SKM-1 (cell line): Measurements from ENCODE around the gene ZNF184.
"Not testable (repeated sequence)": the region's sequence is repeated elsewhere in the genome, so short reads cannot be mapped to it uniquely, and the experiment has no call there.

ENCODE experiments used
- DNase-seq: peaks from one replicate; lab custom pipeline; 2025; ENCODE audit not compliant: unreplicated experiment; lab: John Stamatoyannopoulos, UW

The ZNF184 gene

DNA sequence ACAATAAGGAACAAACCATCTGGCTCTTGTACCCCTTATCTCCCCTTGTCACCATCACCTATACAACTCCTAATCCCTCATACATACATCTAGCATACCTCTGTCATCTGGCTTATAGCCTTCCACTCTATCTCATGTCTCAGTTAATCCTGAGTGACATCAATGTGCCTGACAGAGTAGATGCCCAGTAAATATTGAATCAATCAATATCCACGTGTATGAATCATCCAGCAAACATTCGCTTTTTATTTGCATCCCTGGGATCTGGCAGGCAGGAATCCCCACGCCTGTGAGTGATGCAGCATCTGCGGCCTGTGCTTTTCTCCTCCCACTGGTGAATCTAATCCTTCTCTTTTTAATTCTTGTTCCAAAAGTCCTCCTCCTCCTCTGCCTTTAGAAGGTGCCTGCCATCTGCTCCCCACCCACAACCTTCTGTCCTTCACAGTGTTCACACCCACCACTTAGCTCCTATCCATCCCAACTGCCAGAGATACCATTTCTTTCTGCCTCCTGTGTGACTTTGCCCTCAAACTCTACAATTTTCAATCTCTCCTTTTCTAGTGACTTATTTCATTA is 46.8 kb downstream of the ZNF184 start:
- no peak for DNase-seq

DNA sequence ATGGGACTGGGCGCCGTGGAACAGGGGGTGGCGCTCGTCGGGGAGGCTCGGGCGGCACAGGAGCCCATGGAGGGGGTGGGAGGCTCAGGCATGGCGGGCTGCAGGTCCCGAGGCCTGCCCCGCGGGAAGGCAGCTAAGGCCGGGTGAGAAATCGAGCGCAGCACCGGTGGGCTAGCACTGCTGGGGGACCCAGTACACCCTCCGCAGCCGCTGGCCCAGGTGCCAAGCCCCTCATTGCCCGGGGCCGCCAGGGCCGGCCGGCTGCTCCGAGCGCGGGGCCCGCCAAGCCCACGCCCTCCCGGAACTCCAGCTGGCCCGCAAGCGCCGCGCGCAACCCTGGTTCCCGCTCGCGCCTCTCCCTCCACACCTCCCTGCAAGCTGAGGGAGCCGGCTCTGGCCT is 48.1 kb downstream of the ZNF184 start:
- DNase-seq: not testable (repeated sequence)

DNA sequence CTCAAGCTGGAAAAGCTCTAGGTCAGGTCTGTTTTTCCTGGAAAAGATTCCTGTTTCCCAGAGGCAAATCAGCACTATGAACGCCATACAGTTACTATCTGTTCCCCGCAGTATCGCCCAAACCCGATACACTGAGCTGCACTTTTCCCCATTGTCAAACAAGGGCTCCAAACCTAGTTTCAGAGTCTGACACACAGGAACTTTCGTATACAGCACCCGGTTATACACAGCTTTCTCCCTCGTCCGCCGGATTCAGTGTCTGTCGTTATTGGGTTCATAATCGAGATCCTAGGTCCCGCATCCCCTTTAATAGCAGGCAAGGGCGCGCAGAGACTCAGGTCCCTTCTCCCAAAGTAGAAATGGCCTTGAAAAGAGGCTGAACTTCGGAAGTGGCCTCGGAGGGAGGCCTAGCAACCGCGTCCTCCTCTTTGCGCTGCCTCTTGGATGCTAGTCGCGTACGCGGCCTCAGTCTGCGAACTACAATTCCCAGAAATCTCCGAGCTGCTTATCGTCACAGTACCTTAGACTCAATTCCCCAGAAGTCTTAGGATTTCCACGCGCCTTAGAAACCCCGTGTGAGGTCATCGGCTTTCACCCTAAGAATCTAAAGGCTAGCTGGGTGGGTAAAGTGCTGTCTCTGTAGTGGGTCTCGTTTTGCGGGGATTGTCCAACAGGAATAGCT is 50.1 kb downstream of the ZNF184 start:
- no peak for DNase-seq

DNA sequence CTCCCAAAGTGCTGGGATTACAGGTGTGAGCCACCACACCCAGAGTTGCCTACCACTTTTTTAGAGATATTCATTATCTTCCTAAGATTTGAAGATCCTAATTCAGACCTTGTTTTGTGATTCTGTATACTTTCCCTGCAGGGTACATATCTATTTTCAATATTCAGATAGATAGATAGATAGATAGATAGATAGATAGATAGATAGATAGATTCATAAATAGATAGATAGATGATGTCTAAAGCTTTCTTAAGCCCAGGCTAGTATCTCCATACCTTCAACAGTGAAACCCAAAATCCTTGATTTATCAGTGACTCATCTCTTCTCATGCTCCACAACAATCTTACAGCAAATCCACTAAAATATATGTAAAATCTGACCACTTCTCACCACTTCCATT is 53.5 kb downstream of the ZNF184 start:
- no peak for DNase-seq

DNA sequence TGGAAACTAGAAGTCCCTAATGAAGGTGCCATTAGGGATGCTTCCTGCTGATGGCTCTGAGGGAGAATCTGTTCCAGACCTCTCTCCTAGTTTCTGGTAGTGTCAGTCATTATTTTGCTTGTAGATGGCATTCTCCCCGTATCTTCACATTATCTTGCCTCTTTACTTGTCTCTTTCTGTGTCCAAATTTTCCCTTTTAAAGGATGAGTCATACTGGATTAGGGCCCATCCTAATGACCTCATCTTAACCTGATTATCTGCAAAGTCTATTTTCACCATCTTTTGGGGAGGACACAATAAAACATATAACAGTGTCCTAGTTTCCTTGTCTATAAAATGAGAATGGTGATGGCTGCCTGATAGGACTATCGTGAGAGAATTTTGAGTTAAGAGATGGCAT is 57.0 kb downstream of the ZNF184 start:
- no peak for DNase-seq

DNA sequence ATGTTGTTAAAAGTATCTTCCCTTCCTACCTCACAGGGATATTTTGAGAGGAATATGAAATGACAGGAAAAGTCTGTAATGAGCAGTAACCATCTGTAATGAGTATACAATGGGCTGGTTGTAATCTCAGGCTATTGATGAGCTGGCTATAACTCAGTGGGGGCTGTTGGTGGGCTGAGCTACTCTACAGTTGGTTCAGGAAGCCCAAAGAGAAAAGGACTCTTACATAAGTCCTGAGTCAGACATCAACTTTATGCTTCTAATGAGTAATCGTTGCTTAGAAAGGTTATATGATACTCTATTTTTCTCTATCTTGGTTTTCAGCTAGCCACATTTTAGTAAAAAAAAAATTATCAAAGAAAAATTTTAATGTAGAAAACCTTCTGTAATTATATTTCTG is 57.9 kb downstream of the ZNF184 start:
- no peak for DNase-seq

DNA sequence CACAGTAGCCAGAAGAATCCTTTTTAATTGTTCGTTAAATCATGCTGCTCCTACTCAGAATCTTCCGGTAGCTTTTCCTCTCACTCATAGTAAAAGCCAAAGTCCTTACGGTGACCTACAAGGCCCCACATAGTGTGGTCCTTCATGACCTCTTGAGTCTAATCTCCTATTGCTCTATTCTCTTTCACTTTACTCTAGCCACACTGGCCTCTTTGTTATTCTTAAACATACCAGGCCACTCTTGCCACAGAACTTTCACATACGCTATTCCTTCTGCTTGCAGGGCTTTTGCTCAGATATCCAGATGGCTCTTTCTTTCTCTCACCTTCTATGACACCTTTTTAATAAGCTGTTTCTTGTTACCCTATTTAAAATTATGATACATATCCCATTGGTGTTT is 58.6 kb downstream of the ZNF184 start:
- no peak for DNase-seq

DNA sequence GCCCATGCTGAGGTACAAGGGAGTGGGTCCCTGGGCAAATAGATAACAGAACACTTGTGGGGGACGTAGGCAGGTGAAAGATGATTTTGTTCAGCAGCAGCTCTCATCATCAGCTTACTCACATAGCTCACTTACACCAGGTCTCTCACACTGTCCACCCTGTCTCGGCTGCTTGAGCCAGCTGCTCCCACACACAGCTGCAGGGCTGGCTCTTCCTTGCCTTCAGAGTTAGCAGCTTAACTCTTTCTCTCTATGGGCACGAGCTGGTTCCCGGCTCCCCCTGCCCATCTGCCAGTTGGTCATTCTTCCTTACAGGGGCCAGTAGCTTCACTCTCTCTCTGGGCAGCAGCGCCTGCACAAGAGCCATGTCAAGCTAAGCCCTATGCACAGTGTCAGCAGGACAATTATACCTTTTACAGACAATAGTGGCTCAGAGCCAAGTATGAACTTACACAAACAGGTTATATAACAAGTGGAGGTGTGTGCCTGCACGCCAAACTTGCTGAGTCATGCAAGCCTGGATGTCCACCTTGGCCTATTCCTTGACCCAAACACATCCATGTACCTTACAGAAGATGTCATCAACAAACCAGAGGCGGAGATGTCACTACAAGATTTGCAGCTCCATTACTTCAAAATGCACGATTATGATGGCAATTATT is 65.6 kb downstream of the ZNF184 start:
- no peak for DNase-seq

DNA sequence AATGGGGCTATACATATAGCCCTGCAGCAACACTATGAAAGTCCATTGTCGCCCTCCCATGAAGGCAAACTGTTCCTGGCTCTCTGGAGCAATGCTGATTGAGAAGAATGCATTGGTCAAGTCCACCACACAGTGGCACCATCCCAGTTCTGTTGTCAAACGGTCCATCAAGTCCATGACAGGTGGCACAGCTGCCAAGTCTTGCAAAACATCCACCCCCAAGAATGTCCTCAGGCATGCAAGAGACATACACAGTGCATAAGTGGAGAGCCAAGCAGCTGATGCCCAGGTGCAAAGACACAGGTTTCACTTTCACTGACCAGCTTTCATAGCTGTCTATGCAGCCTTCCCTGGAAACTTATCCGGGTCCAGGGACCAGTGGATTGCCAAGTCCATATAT is 66.8 kb downstream of the ZNF184 start:
- DNase-seq: no peak

DNA sequence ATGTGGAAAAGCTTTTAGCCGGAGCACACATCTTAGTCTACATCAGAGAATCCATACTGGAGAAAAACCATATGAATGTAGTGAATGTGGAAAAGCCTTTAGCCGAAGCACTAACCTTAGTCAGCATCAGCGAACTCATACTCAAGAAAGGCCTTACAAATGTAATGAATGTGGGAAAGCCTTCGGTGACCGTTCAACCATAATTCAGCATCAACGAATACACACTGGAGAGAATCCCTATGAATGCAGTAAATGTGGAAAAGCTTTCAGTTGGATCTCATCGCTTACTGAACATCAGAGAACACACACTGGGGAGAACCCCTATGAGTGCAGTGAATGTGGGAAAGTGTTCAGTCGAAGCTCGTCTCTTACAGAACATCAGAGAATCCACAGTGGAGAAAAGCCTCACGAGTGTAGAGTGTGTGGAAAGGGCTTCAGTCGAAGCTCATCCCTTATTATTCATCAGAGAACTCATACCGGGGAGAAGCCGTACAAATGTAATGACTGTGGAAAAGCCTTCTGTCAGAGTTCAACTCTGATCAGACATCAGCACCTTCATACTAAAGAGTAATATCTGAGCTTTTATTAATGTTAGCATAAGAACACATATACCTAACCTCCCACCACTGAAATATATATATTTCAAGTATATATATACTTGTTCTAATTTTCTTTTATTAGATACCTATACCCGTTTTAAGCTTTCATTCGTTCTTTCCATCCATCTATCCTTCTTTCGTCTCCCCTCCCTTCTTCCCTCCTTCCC is 71.8 kb downstream of the ZNF184 start:
- DNase-seq: no peak
